Neural cell (in vitro differentiated cells): ENCODE measurements around the gene GRIK2. TPM values are rescaled to one million over a fixed set of nuclear protein-coding genes. Genes with fewer than 3 reads are reported as not detected.

Experiments
- H2AFZ ChIP-seq: fragments of 200-600, 300-800 bp; sonication (generic), shearing (Covaris generic); 2 replicates; pipeline ENCODE4 v1.6.0; 2014; ENCODE audit warnings: low read depth, mild to moderate bottlenecking, antibody characterized with exemption, low read length, moderate library complexity
- H3F3A ChIP-seq: fragments of 200-600 bp; shearing (Covaris generic); 2 replicates; pipeline ENCODE4 v1.6.1; 2016; ENCODE audit warnings: mild to moderate bottlenecking, moderate library complexity, mixed read lengths, antibody characterized with exemption, low read length; ENCODE audit not compliant: insufficient read depth, poor library complexity, severe bottlenecking
- H3K27ac ChIP-seq: fragments of 200-600, 300-800 bp; sonication (generic), shearing (Covaris generic); 2 replicates; pipeline ENCODE4 v1.5.1; 2014; ENCODE audit warnings: mild to moderate bottlenecking, low read length, moderate library complexity
- H3K27me3 ChIP-seq: fragments of 300-800, 200-600 bp; sonication (generic), shearing (Covaris generic); 2 replicates; pipeline ENCODE4 v1.6.0; 2014; ENCODE audit warnings: mild to moderate bottlenecking, low read depth, low read length, moderate library complexity; ENCODE audit not compliant: insufficient read depth
- H3K36me3 ChIP-seq: fragments of 300-800, 200-600 bp; sonication (generic), shearing (Covaris generic); 2 replicates; pipeline ENCODE4 v1.5.1; 2014; ENCODE audit warnings: mild to moderate bottlenecking, antibody characterized with exemption, low read length, moderate library complexity; ENCODE audit not compliant: insufficient read depth
- H3K4me2 ChIP-seq: fragments of 300-800, 200-600 bp; sonication (generic), shearing (Covaris generic); 2 replicates; pipeline ENCODE4 v1.6.0; 2014; ENCODE audit warnings: mild to moderate bottlenecking, low read length
- H3K4me3 ChIP-seq: fragments of 300-800, 200-600 bp; sonication (generic), shearing (Covaris generic); 2 replicates; pipeline ENCODE4 v1.5.1; 2014; ENCODE audit warnings: mild to moderate bottlenecking, low read length, moderate library complexity
- H3K79me2 ChIP-seq: fragments of 200-600 bp; shearing (Covaris generic); replicated peaks from 2 replicates; pipeline ENCODE4 v1.6.0; 2014; ENCODE audit warnings: mild to moderate bottlenecking, low read length, moderate library complexity; ENCODE audit not compliant: insufficient read depth
- H3K9ac ChIP-seq: fragments of 300-800, 200-600 bp; sonication (generic), shearing (Covaris generic); 2 replicates; pipeline ENCODE4 v1.6.1; 2016; ENCODE audit warnings: mild to moderate bottlenecking, low read length, mixed read lengths
- H3K9me2 ChIP-seq: fragments of 200-600 bp; shearing (Covaris generic); 2 replicates; pipeline ENCODE4 v1.6.1; 2016; ENCODE audit warnings: mild to moderate bottlenecking, low read length, mixed read lengths; ENCODE audit not compliant: insufficient read depth
- H3K9me3 ChIP-seq: fragments of 200-600, 300-800 bp; sonication (generic), shearing (Covaris generic); 2 replicates; pipeline ENCODE4 v1.6.1; 2016; ENCODE audit warnings: mild to moderate bottlenecking, mixed run types, low read length, moderate library complexity, mixed read lengths
- H4K20me1 ChIP-seq: fragments of 200-600 bp; shearing (Covaris generic); 2 replicates; pipeline ENCODE4 v1.6.1; 2016; ENCODE audit warnings: mild to moderate bottlenecking, mixed run types; ENCODE audit not compliant: insufficient read depth
- EP300 ChIP-seq: fragments of 450-650 bp; conservative IDR thresholded peaks from 2 replicates; pipeline ENCODE4 v1.6.1; 2014; ENCODE audit warnings: antibody characterized with exemption, mild to moderate bottlenecking, moderate library complexity; ENCODE audit not compliant: poor library complexity, severe bottlenecking
- EZH2 ChIP-seq: fragments of 200-600, 300-800 bp; shearing (Covaris generic), sonication (generic); IDR thresholded peaks from 2 replicates; pipeline ENCODE4 v1.6.1; 2014; ENCODE audit warnings: antibody characterized with exemption, low read length, borderline replicate concordance, mild to moderate bottlenecking; ENCODE audit not compliant: insufficient read depth, poor library complexity, severe bottlenecking
- MXI1 ChIP-seq: fragments of 450-650 bp; conservative IDR thresholded peaks from 2 replicates; pipeline ENCODE4 v1.6.1; 2014; ENCODE audit warnings: antibody characterized with exemption, mild to moderate bottlenecking; ENCODE audit not compliant: poor library complexity, severe bottlenecking
- POLR2AphosphoS5 ChIP-seq: IDR thresholded peaks from 2 replicates; pipeline ENCODE4 v1.6.1; 2012
- RAD21 ChIP-seq: fragments of 450-650 bp; conservative IDR thresholded peaks from 2 replicates; pipeline ENCODE4 v1.6.1; 2014; ENCODE audit warnings: antibody characterized with exemption, mild to moderate bottlenecking, moderate library complexity
- SMC3 ChIP-seq: fragments of 450-650 bp; conservative IDR thresholded peaks from 2 replicates; pipeline ENCODE4 v1.6.1; 2014; ENCODE audit warnings: antibody characterized with exemption, mild to moderate bottlenecking, moderate library complexity; ENCODE audit not compliant: poor library complexity
- TAF1 ChIP-seq: IDR thresholded peaks from 2 replicates; pipeline ENCODE4 v1.6.1; 2012; ENCODE audit warnings: low read depth
- polyA plus RNA-seq: library from polyadenylated mRNA; depleted of rRNA; stranded (reverse); fragments of >200 nt; gene quantifications from 2 replicates; pipeline ENCODE4 v1.2.3, GENCODE V29; 2014
- TF ChIP-seq, protein P1 (sequence below): fragments of 450-650 bp; IDR thresholded peaks from 2 replicates; pipeline ENCODE4 v1.5.1; 2014; ENCODE audit warnings: antibody characterized with exemption, mild to moderate bottlenecking, moderate library complexity; ENCODE audit not compliant: poor library complexity, severe bottlenecking
- TF ChIP-seq, protein P2 (sequence below): IDR thresholded peaks from 2 replicates; pipeline ENCODE4 v1.6.1; 2012; ENCODE audit warnings: borderline replicate concordance

GRIK2 gene
- polyA plus RNA-seq, 1 donor from 2014 or later: 106 TPM

DNA sequence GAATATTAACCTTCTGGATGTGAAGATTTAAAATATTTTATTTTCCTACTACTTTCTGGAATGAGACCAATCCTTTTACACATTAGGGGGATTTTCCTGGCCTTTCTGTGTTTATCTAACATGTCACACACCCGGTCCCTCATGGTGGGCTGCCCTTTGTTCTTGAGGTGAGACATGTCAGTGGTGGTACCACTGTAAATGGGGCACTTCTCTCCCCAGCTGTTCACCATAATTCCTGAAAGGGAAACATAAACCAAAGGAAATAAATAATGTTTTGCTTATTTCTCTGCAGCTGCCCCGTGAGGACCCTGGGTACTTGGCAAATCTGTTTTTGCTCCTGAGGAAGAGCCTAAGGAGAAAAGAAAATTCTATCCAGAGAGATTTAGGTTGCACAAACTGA is 41.1 kb downstream of the GRIK2 start (continued):
- TF ChIP-seq RAD21 (no peak), POLR2AphosphoS5 (no peak), MXI1 (no peak)

DNA sequence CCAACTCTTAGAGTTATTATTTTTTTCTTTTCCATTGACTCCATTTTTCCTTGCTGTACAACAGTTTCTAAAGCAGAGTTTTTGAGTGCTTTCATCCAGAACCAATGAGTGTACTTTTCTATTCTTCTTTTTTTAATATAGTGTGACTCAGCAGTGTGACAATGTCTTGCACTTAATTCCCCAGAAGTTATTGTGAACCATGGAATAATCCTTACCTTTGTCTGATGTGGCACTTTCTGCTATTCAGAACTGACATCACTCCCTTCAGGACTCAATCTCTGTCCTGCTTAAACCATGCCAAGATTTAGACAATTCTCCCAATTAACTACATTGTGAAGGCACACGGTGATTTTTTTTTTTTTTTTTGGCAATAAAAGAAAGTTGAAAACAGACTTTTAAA is 41.5 kb downstream of the GRIK2 start:
- no peaks in the 10 kb centered on the region for H3K79me2 ChIP-seq
- no peak overlapping the region for H3K27ac ChIP-seq
- no peak overlapping the region for H2AFZ ChIP-seq
- no peaks in the 10 kb centered on the region for H3F3A ChIP-seq
- H3K9me2 ChIP-seq: no peaks in the 10 kb centered on the region
- TF ChIP-seq MXI1 (no peak), POLR2AphosphoS5 (no peak), EP300 (no peak)
- TF ChIP-seq, protein P1, sequence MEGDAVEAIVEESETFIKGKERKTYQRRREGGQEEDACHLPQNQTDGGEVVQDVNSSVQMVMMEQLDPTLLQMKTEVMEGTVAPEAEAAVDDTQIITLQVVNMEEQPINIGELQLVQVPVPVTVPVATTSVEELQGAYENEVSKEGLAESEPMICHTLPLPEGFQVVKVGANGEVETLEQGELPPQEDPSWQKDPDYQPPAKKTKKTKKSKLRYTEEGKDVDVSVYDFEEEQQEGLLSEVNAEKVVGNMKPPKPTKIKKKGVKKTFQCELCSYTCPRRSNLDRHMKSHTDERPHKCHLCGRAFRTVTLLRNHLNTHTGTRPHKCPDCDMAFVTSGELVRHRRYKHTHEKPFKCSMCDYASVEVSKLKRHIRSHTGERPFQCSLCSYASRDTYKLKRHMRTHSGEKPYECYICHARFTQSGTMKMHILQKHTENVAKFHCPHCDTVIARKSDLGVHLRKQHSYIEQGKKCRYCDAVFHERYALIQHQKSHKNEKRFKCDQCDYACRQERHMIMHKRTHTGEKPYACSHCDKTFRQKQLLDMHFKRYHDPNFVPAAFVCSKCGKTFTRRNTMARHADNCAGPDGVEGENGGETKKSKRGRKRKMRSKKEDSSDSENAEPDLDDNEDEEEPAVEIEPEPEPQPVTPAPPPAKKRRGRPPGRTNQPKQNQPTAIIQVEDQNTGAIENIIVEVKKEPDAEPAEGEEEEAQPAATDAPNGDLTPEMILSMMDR: no peak
- no peaks in the 10 kb centered on the region for H3K9me3 ChIP-seq
- H3K9ac ChIP-seq: no peak overlapping the region
- H3K36me3 ChIP-seq: no peaks in the 10 kb centered on the region
- H3K4me2 ChIP-seq: no peak overlapping the region
- no peaks in the 10 kb centered on the region for H3K27me3 ChIP-seq
- H3K4me3 ChIP-seq: no peak overlapping the region
- no peaks in the 10 kb centered on the region for H4K20me1 ChIP-seq

DNA sequence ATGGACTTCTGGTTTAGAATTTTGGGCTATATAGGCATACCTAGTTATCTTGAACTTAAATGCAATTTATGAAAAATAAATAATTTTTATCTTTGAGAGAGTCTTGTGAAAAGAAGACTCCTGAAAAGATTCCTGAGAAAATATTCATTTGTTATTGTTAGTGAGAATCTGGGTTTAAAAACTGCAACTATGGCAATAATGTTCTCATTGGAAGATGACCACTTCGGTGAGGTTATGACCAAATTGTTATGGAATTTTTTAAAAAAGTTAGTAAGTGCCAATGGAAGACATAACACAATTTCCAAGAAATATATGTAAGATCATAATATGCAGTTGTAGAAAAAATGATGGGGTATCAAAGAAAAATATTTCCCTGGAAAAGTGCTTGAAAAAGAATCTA is 46.3 kb downstream of the GRIK2 start:
- no peak overlapping the region for H3K4me3 ChIP-seq
- H3K27ac ChIP-seq: no peak overlapping the region
- no peak overlapping the region for H3K9ac ChIP-seq
- H3K36me3 ChIP-seq: no peaks in the 10 kb centered on the region
- no peaks in the 10 kb centered on the region for H3K9me2 ChIP-seq
- H4K20me1 ChIP-seq: no peaks in the 10 kb centered on the region
- no peaks in the 10 kb centered on the region for H3K79me2 ChIP-seq
- no peaks in the 10 kb centered on the region for H3K9me3 ChIP-seq
- no peak for TF ChIP-seq TAF1
- TF ChIP-seq MXI1: no peak
- TF ChIP-seq, protein P2, sequence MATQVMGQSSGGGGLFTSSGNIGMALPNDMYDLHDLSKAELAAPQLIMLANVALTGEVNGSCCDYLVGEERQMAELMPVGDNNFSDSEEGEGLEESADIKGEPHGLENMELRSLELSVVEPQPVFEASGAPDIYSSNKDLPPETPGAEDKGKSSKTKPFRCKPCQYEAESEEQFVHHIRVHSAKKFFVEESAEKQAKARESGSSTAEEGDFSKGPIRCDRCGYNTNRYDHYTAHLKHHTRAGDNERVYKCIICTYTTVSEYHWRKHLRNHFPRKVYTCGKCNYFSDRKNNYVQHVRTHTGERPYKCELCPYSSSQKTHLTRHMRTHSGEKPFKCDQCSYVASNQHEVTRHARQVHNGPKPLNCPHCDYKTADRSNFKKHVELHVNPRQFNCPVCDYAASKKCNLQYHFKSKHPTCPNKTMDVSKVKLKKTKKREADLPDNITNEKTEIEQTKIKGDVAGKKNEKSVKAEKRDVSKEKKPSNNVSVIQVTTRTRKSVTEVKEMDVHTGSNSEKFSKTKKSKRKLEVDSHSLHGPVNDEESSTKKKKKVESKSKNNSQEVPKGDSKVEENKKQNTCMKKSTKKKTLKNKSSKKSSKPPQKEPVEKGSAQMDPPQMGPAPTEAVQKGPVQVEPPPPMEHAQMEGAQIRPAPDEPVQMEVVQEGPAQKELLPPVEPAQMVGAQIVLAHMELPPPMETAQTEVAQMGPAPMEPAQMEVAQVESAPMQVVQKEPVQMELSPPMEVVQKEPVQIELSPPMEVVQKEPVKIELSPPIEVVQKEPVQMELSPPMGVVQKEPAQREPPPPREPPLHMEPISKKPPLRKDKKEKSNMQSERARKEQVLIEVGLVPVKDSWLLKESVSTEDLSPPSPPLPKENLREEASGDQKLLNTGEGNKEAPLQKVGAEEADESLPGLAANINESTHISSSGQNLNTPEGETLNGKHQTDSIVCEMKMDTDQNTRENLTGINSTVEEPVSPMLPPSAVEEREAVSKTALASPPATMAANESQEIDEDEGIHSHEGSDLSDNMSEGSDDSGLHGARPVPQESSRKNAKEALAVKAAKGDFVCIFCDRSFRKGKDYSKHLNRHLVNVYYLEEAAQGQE: no peak
- TF ChIP-seq, protein P1: no peak
- no peak for TF ChIP-seq EZH2
- no peak for TF ChIP-seq SMC3
- no peak for TF ChIP-seq RAD21
- TF ChIP-seq POLR2AphosphoS5: no peak
- TF ChIP-seq EP300: no peak
- H3F3A ChIP-seq: no peaks in the 10 kb centered on the region
- no peak overlapping the region for H3K4me2 ChIP-seq
- H3K27me3 ChIP-seq: no peaks in the 10 kb centered on the region
- no peak overlapping the region for H2AFZ ChIP-seq
